Activated CD4-positive, alpha-beta T cell treated with anti-CD3 and anti-CD28 coated beads for 36 hours (primary cell): ENCODE results near the gene CD8B. TPM values are rescaled to one million over a fixed set of nuclear protein-coding genes. Genes with fewer than 3 reads are reported as not detected.

Experiments
- ATAC-seq: fragments of 200-7000 bp; cut with Tn5 transposase; one replicate; pipeline ENCODE4 v1.10.0; 2021; ENCODE audit warnings: mild to moderate bottlenecking, moderate library complexity
- CTCF ChIA-PET: fragments of 350-600 bp; sonication (Branson Sonifier 250); formaldehyde crosslinking; loops from one replicate; lab custom pipeline; 2021; ENCODE audit warnings: antibody characterized with exemption; lab: Charles Lee
- POLR2A ChIA-PET: fragments of 350-600 bp; sonication (Branson Sonifier 250); formaldehyde crosslinking; loops from one replicate; lab custom pipeline; 2021; ENCODE audit warnings: antibody characterized with exemption, inconsistent platforms; lab: Charles Lee
- DNase-seq: peaks from one replicate; pipeline ENCODE4 v3.0.0-alpha.2; 2020
- H3K27ac Mint-ChIP-seq: one replicate; pipeline ENCODE4 v1.8.0; 2021; ENCODE audit warnings: mixed read lengths
- H3K27me3 Mint-ChIP-seq: one replicate; pipeline ENCODE4 v1.8.0; 2021; ENCODE audit warnings: mixed read lengths
- H3K36me3 Mint-ChIP-seq: one replicate; pipeline ENCODE4 v1.8.0; 2021; ENCODE audit warnings: low read depth, mixed read lengths
- H3K4me1 Mint-ChIP-seq: one replicate; pipeline ENCODE4 v1.8.0; 2021; ENCODE audit warnings: mixed read lengths
- H3K4me3 Mint-ChIP-seq: one replicate; pipeline ENCODE4 v1.8.0; 2021; ENCODE audit warnings: mild to moderate bottlenecking, moderate library complexity, mixed read lengths
- H3K9me3 Mint-ChIP-seq: one replicate; pipeline ENCODE4 v1.8.0; 2021; ENCODE audit warnings: low read depth, mixed read lengths
- intact Hi-C, 2 experiments: fragments of 100-400 bp; cut with DNase I in 1 of 2; cut with micrococcal nuclease in 1 of 2; formaldehyde crosslinking; loops; one replicate each; pipeline versions ENCODE4 v1.14.2 to v1.15.1; 2022 to 2024; cut with DNase I, micrococcal nuclease
- total RNA-seq, 2 experiments: library from RNA; stranded (reverse); gene quantifications; one replicate each; pipeline ENCODE4 v1.2.3, GENCODE V29; 2021

CD8B gene
- total RNA-seq, 2 experiments from 2014 or later, result 2.1 to 2.3 TPM

GRCh38 chr2:86782748-86783147 is 78.9 kb downstream of the CD8B start:
- peaks cover 12% of the 10 kb centered on the region for H3K4me1 Mint-ChIP-seq
- no peak overlapping the region for H3K4me3 Mint-ChIP-seq
- H3K27me3 Mint-ChIP-seq, result peaks cover 5% of the 10 kb centered on the region
- DNase-seq, result no peak
- H3K27ac Mint-ChIP-seq, result no peak overlapping the region
- ChIA-PET POLR2A (no interaction called here), CTCF (interaction anchor here (0.7 kb wide), 1 partner anchor 26 kb away, joined by 4 read pairs; no protein-coding TSS in a partner anchor)
- no peak for ATAC-seq
- H3K9me3 Mint-ChIP-seq, result no peaks in the 10 kb centered on the region
- H3K36me3 Mint-ChIP-seq, result no peaks in the 10 kb centered on the region
- intact Hi-C loops, result no loop called here

- ATAC-seq (no peak), DNase-seq (no peak)
- Mint-ChIP-seq H3K27me3 (no peaks in the 10 kb centered on the region), H3K36me3 (peaks cover 4% of the 10 kb centered on the region), H3K4me1 (peaks cover 12% of the 10 kb centered on the region), H3K27ac (no peak overlapping the region), H3K9me3 (no peaks in the 10 kb centered on the region), H3K4me3 (no peak overlapping the region)
- ChIA-PET CTCF (interaction anchor here (2.4 kb wide), 1 partner anchor 17 kb away, joined by 6 read pairs; no protein-coding TSS in a partner anchor), POLR2A (no interaction called here)
- intact Hi-C loops, result no loop called here
Measured at GRCh38 chr2:86781363-86781762, 80.3 kb downstream of the CD8B start.

- POLR2A ChIA-PET, result no interaction called here
- Mint-ChIP-seq H3K27ac (no peak overlapping the region), H3K4me3 (no peak overlapping the region), H3K36me3 (peaks cover 6% of the 10 kb centered on the region), H3K27me3 (no peaks in the 10 kb centered on the region), H3K9me3 (no peaks in the 10 kb centered on the region), H3K4me1 (peaks cover 8% of the 10 kb centered on the region)
- CTCF ChIA-PET, result interaction anchor here (2.4 kb wide), 1 partner anchor 16 kb away, joined by 6 read pairs; no protein-coding TSS in a partner anchor
- intact Hi-C loops, result no loop called here
- ATAC-seq (no peak), DNase-seq (no peak)
Measured at GRCh38 chr2:86779971-86780370, 81.7 kb downstream of the CD8B start.

GRCh38 chr2:86778957-86779356 is 82.7 kb downstream of the CD8B start:
- H3K36me3 Mint-ChIP-seq, result peaks cover 11% of the 10 kb centered on the region
- no peaks in the 10 kb centered on the region for H3K9me3 Mint-ChIP-seq
- no peak for ATAC-seq
- no peak overlapping the region for H3K4me3 Mint-ChIP-seq
- no peaks in the 10 kb centered on the region for H3K27me3 Mint-ChIP-seq
- H3K4me1 Mint-ChIP-seq, result peaks cover 4% of the 10 kb centered on the region
- intact Hi-C loops, result no loop called here
- ChIA-PET POLR2A (no interaction called here), CTCF (no interaction called here)
- no peak overlapping the region for H3K27ac Mint-ChIP-seq
- DNase-seq, result no peak

GRCh38 chr2:86776532-86776931 is 85.2 kb downstream of the CD8B start:
- no peak overlapping the region for H3K4me3 Mint-ChIP-seq
- no peak overlapping the region for H3K27ac Mint-ChIP-seq
- intact Hi-C loops, result no loop called here
- H3K36me3 Mint-ChIP-seq, result peaks cover 24% of the 10 kb centered on the region
- H3K27me3 Mint-ChIP-seq, result no peaks in the 10 kb centered on the region
- no peaks in the 10 kb centered on the region for H3K9me3 Mint-ChIP-seq
- CTCF ChIA-PET, result interaction anchor here (4.4 kb wide), 1 partner anchor 12 kb away, joined by 17 read pairs; no protein-coding TSS in a partner anchor
- POLR2A ChIA-PET, result no interaction called here
- H3K4me1 Mint-ChIP-seq, result no peaks in the 10 kb centered on the region
- DNase-seq (no peak), ATAC-seq (no peak)

- CTCF ChIA-PET, result interaction anchor here (1.2 to 4.4 kb wide), 2 partner anchors 9 to 11 kb away, joined by 3 to 17 read pairs; no protein-coding TSS in a partner anchor
- intact Hi-C loops, result loop anchor here in 1 of 2 experiments (2.0 kb wide), 1 partner anchor 25 kb away; no protein-coding TSS in a partner anchor
- POLR2A ChIA-PET, result no interaction called here
- peaks cover 35% of the 10 kb centered on the region for H3K36me3 Mint-ChIP-seq
- no peak for ATAC-seq
- no peak overlapping the region for H3K4me3 Mint-ChIP-seq
- H3K4me1 Mint-ChIP-seq, result no peaks in the 10 kb centered on the region
- no peaks in the 10 kb centered on the region for H3K9me3 Mint-ChIP-seq
- no peaks in the 10 kb centered on the region for H3K27me3 Mint-ChIP-seq
- H3K27ac Mint-ChIP-seq, result no peak overlapping the region
- DNase-seq, result no peak
Measured at GRCh38 chr2:86775338-86775737, 86.3 kb downstream of the CD8B start.

- H3K36me3 Mint-ChIP-seq, result peaks cover 38% of the 10 kb centered on the region
- H3K27me3 Mint-ChIP-seq, result no peaks in the 10 kb centered on the region
- CTCF ChIA-PET, result interaction anchor here (1.2 to 4.4 kb wide), 2 partner anchors 9 to 10 kb away, joined by 3 to 17 read pairs; no protein-coding TSS in a partner anchor
- no peaks in the 10 kb centered on the region for H3K4me1 Mint-ChIP-seq
- intact Hi-C loops, result loop anchor here in 1 of 2 experiments (2.0 kb wide), 1 partner anchor 24 kb away; no protein-coding TSS in a partner anchor
- ATAC-seq (no peak), DNase-seq (no peak)
- H3K9me3 Mint-ChIP-seq, result no peaks in the 10 kb centered on the region
- no peak overlapping the region for H3K4me3 Mint-ChIP-seq
- H3K27ac Mint-ChIP-seq, result no peak overlapping the region
- POLR2A ChIA-PET, result no interaction called here
Measured at GRCh38 chr2:86774862-86775261, 86.8 kb downstream of the CD8B start.

GRCh38 chr2:86772611-86773010 is 89.1 kb downstream of the CD8B start:
- H3K27ac Mint-ChIP-seq, result no peak overlapping the region
- POLR2A ChIA-PET, result no interaction called here

GRCh38 chr2:86770816-86771301 is 90.8 kb downstream of the CD8B start:
- Mint-ChIP-seq H3K27ac (no peak overlapping the region), H3K36me3 (peaks cover 47% of the 10 kb centered on the region), H3K9me3 (no peaks in the 10 kb centered on the region), H3K4me3 (no peak overlapping the region), H3K4me1 (no peaks in the 10 kb centered on the region), H3K27me3 (no peaks in the 10 kb centered on the region)
- POLR2A ChIA-PET, result no interaction called here
- DNase-seq (no peak), ATAC-seq (no peak)
- intact Hi-C loops, result no loop called here
- CTCF ChIA-PET, result no interaction called here

More at GRCh38 chr2:86772611-86773010, 89.1 kb downstream of the CD8B start:
- H3K9me3 Mint-ChIP-seq, result no peaks in the 10 kb centered on the region
- no peaks in the 10 kb centered on the region for H3K27me3 Mint-ChIP-seq
- DNase-seq (no peak), ATAC-seq (no peak)
- peaks cover 48% of the 10 kb centered on the region for H3K36me3 Mint-ChIP-seq
- no peak overlapping the region for H3K4me3 Mint-ChIP-seq
- CTCF ChIA-PET, result interaction anchor here (0.6 to 0.8 kb wide), 3 partner anchors 10 to 442 kb away, joined by 3 to 4 read pairs (median 4); no protein-coding TSS in a partner anchor
- intact Hi-C loops, result no loop called here
- no peaks in the 10 kb centered on the region for H3K4me1 Mint-ChIP-seq

GRCh38 chr2:86769838-86770237 is 91.8 kb downstream of the CD8B start:
- Mint-ChIP-seq H3K9me3 (no peaks in the 10 kb centered on the region), H3K27ac (no peak overlapping the region), H3K27me3 (no peaks in the 10 kb centered on the region), H3K4me1 (peaks cover 1% of the 10 kb centered on the region), H3K4me3 (no peak overlapping the region), H3K36me3 (peaks cover 48% of the 10 kb centered on the region)
- no peak for ATAC-seq
- no peak for DNase-seq
- CTCF ChIA-PET, result interaction anchor here (0.7 kb wide), 1 partner anchor 204 kb away, joined by 3 read pairs; no protein-coding TSS in a partner anchor
- intact Hi-C loops, result no loop called here
- POLR2A ChIA-PET, result no interaction called here

GRCh38 chr2:86768189-86768949 is 93.3 kb downstream of the CD8B start:
- POLR2A ChIA-PET, result no interaction called here
- H3K27ac Mint-ChIP-seq, result no peak overlapping the region
- no peaks in the 10 kb centered on the region for H3K9me3 Mint-ChIP-seq
- no peaks in the 10 kb centered on the region for H3K27me3 Mint-ChIP-seq
- ATAC-seq (no peak), DNase-seq (no peak)
- peaks cover 44% of the 10 kb centered on the region for H3K36me3 Mint-ChIP-seq
- intact Hi-C loops, result no loop called here
- peaks cover 8% of the 10 kb centered on the region for H3K4me1 Mint-ChIP-seq
- H3K4me3 Mint-ChIP-seq, result no peak overlapping the region
- CTCF ChIA-PET, result interaction anchor here (0.6 to 1.0 kb wide), 2 partner anchors 18 to 27 kb away, joined by 3 read pairs; no protein-coding TSS in a partner anchor
